GM19099 (cell line): Measurements from ENCODE around the gene BPI.

ENCODE experiments used
- POLR2A ChIP-seq: IDR thresholded peaks from 3 replicates; pipeline ENCODE4 v1.6.1; 2011; ENCODE audit warnings: low read depth; ENCODE audit not compliant: insufficient read length; ENCODE audit errors: extremely low read depth

BPI gene

GRCh38 chr20:38303908-38304379 is at the start of gene BPI:
BPI (plus strand) TSS chr20:38304156; CDS start chr20:38304224, 68 bp downstream.
- no peak for TF ChIP-seq POLR2A

DNA sequence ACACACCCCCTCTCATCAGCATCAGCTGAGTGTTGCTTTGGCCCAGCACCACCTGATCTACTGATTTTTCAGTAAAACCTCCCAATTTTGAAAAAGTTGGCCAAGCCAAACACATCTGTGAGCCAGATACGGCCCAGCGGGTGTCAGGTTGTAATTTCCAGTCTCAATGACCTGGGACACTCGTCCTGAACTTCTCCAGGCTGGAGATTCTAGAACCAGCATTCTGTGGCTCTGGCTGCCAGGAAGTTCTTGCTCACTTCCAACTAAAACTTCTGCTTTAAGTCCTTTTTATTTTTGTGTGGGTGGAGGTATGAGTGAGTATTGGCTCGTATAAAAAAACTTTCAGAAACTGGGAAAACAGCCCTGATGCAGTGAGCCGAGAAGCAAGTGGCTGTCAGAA is 48.6 kb upstream of the BPI start:
- no peak for TF ChIP-seq POLR2A

GRCh38 chr20:38256021-38256420 is 47.9 kb upstream of the BPI start:
- no peak for TF ChIP-seq POLR2A

GRCh38 chr20:38256966-38257365 is 47.0 kb upstream of the BPI start:
- no peak for TF ChIP-seq POLR2A

DNA sequence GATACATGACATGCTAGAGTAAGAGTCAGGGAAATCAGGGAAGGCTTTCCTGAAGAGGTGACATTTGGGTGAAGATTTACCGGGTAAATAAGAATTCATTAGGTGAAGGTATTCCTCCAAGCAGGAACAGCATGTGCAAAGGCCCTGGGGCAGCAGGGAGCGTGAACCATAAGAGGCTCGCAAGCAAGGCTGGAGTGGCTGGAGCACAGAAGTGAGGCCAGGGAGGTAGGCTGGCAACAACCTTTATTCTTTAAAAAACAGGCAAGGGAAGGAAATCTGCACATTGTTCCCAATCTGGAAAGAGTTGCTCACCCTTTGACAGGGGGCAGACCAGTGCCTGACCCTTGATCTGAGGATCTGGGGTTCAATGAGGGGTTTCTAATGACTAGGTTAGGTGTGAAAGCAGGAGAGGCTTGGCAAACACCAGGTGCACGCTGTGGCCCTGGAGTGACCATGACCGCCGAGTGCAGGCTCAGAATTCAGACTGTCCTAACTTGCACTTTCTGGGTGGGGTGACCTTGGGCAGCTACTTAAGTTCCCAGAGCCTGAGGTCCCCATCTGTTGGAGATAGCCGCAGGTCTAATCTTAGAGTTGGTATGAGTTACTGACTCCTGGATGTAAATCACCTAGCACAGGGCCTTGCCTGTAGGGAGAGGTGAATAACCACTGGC is 45.3 kb upstream of the BPI start:
- no peak for TF ChIP-seq POLR2A

DNA sequence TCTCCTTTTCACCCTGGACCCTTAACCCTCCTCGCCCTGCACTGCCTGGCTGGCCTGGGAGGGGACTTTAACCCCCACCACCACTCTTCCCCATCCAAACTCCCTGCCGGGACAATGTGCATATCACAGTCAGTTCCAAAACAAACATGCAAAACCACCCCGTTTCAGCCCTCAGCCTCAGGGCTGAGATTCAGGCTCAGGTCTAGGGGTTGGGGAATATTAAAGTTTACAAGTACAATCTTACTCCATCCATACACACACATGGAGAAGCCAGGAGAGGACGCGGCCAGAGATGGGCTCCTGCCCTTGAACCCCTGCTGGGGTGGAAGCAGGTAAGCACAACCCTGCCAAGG is 44.0 kb upstream of the BPI start:
- no peak for TF ChIP-seq POLR2A

- no peak for TF ChIP-seq POLR2A
These were observed 43.4 kb upstream of the BPI start, which contains the start of gene KIAA1755 for GRCh38 chr20:38260378-38261053. KIAA1755 (minus strand) TSS chr20:38260735; CDS start chr20:38260500, 235 bp downstream.

GRCh38 chr20:38261054-38261390 is 42.9 kb upstream of the BPI start:
- TF ChIP-seq POLR2A = no peak

- no peak for TF ChIP-seq POLR2A
These were observed 41.0 kb upstream of the BPI start for GRCh38 chr20:38262931-38263330.

- TF ChIP-seq POLR2A = no peak
These were observed 37.5 kb upstream of the BPI start for GRCh38 chr20:38266426-38266825.

DNA sequence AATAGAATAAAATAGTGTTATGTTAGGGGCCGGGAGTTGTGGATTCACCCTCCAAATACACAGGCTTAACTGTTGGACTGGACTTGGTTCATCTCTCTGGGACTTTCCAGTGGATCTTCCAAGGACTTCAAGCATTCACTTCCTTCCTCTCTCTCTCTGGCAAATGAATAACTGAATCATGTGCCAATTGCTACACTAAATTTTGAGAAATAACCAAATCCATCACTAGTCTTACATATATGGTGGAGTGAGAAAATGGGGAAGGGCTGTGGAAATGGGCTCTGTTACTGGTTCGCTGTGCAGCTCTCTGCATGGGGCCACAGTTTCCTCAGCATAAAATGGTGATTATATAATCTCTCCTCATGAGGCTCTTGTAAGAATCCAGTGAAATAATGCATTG is 36.7 kb upstream of the BPI start:
- TF ChIP-seq POLR2A = no peak

DNA sequence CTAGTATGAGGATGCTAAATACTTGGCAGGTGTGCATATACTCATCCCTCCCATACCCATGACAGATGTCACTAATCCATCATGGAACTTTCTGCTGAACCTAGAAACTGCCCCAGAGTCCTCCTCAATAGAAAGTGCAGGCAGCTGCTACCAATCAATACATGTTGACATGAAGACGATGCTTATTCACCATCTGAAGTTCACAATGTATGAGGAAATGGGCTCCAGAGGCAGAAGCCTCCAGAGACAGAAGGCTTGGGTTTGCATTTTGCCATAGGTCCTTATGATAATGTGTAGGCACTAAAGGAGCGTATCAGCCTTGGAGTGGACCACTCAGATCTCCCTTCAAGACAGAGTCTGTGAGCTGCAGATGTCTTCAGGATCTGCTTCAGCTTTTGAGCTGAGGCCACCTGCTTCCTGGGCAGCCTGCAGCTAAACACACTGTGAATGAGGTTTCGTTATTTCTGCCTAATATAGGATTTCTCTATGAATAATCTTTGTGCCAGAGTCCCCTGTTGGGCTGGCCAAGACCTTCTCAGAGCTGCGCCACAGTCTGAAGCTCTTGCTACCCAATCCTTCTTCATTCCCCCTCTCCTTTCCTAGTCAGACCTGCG is 35.9 kb upstream of the BPI start:
- no peak for TF ChIP-seq POLR2A

DNA sequence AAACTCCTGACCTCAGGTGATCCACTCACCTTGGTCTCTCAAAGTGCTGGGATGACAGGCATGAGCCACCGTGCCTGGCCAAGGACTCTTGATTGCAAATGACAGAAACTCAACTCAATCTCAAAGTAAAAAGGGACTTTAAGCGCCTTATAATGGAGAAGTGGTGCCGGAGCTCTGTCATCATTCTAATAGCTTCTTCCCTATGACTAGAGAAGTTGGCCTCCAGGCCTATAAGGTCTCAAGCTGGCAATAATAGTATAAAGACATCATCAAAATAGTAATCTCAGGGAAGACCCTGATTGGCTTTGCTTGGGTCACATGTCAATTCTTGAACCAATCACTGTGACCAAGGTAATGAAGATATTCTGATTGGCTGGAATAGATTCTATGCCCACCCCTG is 34.9 kb upstream of the BPI start:
- no peak for TF ChIP-seq POLR2A

GRCh38 chr20:38269715-38270114 is 34.2 kb upstream of the BPI start:
- TF ChIP-seq POLR2A = no peak

DNA sequence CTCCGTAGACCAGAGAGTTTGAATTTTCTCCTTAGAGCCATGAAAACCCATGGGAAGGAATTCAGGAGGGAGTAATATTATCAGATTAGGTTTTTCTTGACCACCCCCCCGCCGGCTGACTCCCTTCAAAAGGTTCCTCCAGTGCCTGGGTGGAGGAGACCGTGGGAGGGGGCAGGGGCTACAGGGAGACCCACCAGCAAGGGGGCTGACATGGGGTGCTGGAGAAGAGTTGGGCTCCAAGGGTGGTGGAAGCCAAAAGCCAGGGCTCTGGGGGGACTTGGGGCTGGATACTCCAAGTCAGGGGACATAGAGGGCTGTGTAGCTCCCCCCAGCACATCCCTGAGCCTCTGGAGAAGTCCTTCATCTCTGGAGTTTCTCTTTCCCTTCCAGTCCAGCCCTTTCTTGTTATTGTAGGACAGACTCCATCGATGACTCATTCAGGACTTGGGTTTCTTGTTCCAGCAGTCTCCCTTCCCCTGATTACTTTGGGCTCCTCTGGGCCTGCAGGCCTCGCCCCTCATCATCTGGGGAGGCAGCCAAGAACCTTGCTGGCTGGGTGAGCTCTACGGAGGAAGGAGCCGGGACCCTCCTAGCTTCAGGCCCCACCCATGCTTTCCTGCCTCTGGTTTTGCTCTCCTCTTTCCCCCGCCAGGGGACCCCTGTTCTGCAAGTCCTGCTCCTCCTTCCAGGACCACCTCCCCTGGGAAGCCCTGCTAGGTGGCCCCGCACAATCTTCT is 32.9 kb upstream of the BPI start:
- TF ChIP-seq POLR2A = no peak
